Muscle of arm (tissue), 12 donors: Measurements from ENCODE around the gene ADCY2. TPM values are rescaled to one million over a fixed set of nuclear protein-coding genes. Genes with fewer than 3 reads are reported as not detected.
A peak's percentile ranks its signal among the peaks of the same experiment; 100 is the strongest.

Experiments
- DNase-seq: peaks from one replicate; pipeline ENCODE4 v3.0.0-alpha.2; 2013
- polyA plus RNA-seq, 12 donors: library from polyadenylated mRNA; unstranded; fragments of 120-200 nt; gene quantifications; one replicate each; pipeline ENCODE4 v1.2.1, GENCODE V29; 2013; ENCODE audit not compliant: insufficient read length in 12 of 12

The ADCY2 gene
- polyA plus RNA-seq, 12 donors: 17.9 to 61.4 (median 49.8) TPM; not detected in 1

- DNase-seq: no peak
Observed at GRCh38 chr5:7824995-7825394, 429.1 kb downstream of the ADCY2 start.

- DNase-seq: no peak
Observed at GRCh38 chr5:7825630-7826029, 429.7 kb downstream of the ADCY2 start.

- DNase-seq: peak; percentile 49
Observed at GRCh38 chr5:7827610-7828009, 431.7 kb downstream of the ADCY2 start.

GRCh38 chr5:7828269-7828668 lies 432.3 kb downstream of the ADCY2 start:
- no peak for DNase-seq

- DNase-seq: no peak
Observed at GRCh38 chr5:7834982-7835381, 439.0 kb downstream of the ADCY2 start.

GRCh38 chr5:7837403-7837802 lies 441.5 kb downstream of the ADCY2 start:
- DNase-seq: no peak

- DNase-seq: no peak
Observed at GRCh38 chr5:7842531-7842930, 446.6 kb downstream of the ADCY2 start.

- DNase-seq: no peak
Observed at GRCh38 chr5:7844901-7845300, 449.0 kb downstream of the ADCY2 start.

- DNase-seq: no peak
Observed at GRCh38 chr5:7845557-7845956, 449.6 kb downstream of the ADCY2 start.

- DNase-seq: no peak
Observed at GRCh38 chr5:7846327-7846726, 450.4 kb downstream of the ADCY2 start.

- DNase-seq: no peak
Observed at GRCh38 chr5:7848296-7848695, 452.4 kb downstream of the ADCY2 start.

- no peak for DNase-seq
Observed at GRCh38 chr5:7849681-7850394, 453.9 kb downstream of the ADCY2 start.

GRCh38 chr5:7850395-7851239 lies 454.7 kb downstream of the ADCY2 start, which contains the start of gene CFAP90:
Gene CFAP90 (minus strand): TSS chr5:7851133. CDS start chr5:7851021, 112 bp downstream.
- peak; percentile 52 for DNase-seq

- DNase-seq: no peak
Observed at GRCh38 chr5:7851240-7851592, 455.3 kb downstream of the ADCY2 start.

- DNase-seq: no peak
Observed at GRCh38 chr5:7851617-7852289, 455.8 kb downstream of the ADCY2 start.

GRCh38 chr5:7852542-7852941 lies 456.6 kb downstream of the ADCY2 start:
- DNase-seq: no peak

- no peak for DNase-seq
Observed at GRCh38 chr5:7852988-7853387, 457.1 kb downstream of the ADCY2 start.

GRCh38 chr5:7855611-7856010 lies 459.7 kb downstream of the ADCY2 start:
- DNase-seq: no peak

GRCh38 chr5:7856855-7857254 lies 460.9 kb downstream of the ADCY2 start:
- DNase-seq: no peak

GRCh38 chr5:7857361-7857760 lies 461.4 kb downstream of the ADCY2 start:
- no peak for DNase-seq

GRCh38 chr5:7857926-7858632 lies 462.1 kb downstream of the ADCY2 start:
- no peak for DNase-seq

- no peak for DNase-seq
Observed at GRCh38 chr5:7866196-7866595, 470.3 kb downstream of the ADCY2 start.
